ENCODE data around the gene MLLT1.

Gene MLLT1

DNA sequence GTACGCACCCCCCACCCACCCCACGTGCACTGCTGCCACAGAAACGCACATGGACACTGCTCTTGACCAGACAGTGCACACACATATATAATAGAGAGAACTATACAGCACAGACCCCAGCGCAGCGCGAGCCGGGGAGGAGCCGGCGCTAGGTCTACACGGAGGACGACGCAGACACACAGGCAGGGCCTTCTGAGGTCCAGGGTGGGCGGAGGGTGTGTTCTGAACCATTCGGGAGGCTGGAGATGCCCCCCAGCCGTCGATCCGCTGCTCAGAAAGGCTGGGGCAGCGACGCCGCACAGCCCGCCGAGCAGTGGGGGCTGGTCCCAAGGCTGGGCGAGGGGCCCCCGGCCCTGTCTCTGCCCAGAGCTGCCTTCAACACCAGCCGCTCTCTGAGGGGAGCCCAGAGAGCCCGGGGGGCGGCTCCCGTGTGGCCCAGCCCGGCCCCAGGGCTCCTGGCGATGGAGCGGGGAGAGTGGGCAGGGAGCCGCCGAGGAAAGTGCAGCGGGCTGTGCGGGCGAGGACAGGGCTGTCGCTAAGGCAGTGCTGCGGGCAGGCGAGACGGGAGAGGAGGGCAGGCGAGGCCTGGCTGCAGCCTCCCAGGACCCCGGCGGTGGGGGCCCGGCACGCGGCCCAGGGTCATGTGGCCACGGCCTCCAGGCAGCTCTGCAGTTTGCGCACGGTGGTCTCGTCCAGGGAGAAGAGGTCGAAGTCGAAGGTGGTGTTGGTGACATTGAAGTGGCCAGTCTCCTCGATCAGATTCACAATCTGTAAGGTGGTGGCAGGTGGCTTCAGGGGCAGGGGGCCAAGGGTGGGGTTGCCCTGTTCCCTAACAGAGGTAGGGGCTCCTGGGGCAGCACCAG lies 67.1 kb downstream of the MLLT1 start:
- H3K9me2 ChIP-seq (replicated peaks; ENCODE audit: control insufficient read depth, low read length): no peaks in the 10 kb centered on the region
- no peaks in the 10 kb centered on the region for H4K20me1 ChIP-seq (ENCODE audit: control insufficient read depth, insufficient read depth, low read depth, low read length)
- no peak overlapping the region for H3K4me3 ChIP-seq (ENCODE audit: low read length)
- H3K4me1 ChIP-seq (ENCODE audit: control insufficient read depth, low read length): no peaks in the 10 kb centered on the region
- no peaks in the 10 kb centered on the region for H3K79me2 ChIP-seq (ENCODE audit: control insufficient read depth, low read length)
- H3K9me3 ChIP-seq (ENCODE audit: control insufficient read depth, insufficient read depth, low read length): no peaks in the 10 kb centered on the region
- H3K27ac ChIP-seq (ENCODE audit: low read depth, low read length): no peak overlapping the region
- no peak overlapping the region for H3K4me2 ChIP-seq (ENCODE audit: low read length)
- TF ChIP-seq EZH2phosphoT487 (IDR thresholded peaks at IDR 0.05; ENCODE audit: borderline replicate concordance, low read length): no peak
- TF ChIP-seq, protein P1, sequence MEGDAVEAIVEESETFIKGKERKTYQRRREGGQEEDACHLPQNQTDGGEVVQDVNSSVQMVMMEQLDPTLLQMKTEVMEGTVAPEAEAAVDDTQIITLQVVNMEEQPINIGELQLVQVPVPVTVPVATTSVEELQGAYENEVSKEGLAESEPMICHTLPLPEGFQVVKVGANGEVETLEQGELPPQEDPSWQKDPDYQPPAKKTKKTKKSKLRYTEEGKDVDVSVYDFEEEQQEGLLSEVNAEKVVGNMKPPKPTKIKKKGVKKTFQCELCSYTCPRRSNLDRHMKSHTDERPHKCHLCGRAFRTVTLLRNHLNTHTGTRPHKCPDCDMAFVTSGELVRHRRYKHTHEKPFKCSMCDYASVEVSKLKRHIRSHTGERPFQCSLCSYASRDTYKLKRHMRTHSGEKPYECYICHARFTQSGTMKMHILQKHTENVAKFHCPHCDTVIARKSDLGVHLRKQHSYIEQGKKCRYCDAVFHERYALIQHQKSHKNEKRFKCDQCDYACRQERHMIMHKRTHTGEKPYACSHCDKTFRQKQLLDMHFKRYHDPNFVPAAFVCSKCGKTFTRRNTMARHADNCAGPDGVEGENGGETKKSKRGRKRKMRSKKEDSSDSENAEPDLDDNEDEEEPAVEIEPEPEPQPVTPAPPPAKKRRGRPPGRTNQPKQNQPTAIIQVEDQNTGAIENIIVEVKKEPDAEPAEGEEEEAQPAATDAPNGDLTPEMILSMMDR (IDR thresholded peaks at IDR 0.05; ENCODE audit: low read depth, low read length, poor library complexity, severe bottlenecking): no peak
- H3K36me3 ChIP-seq (ENCODE audit: control insufficient read depth, low read length): no peaks in the 10 kb centered on the region
- no peaks in the 10 kb centered on the region for H3F3A ChIP-seq (ENCODE audit: control insufficient read depth, insufficient read depth)
- H3K27me3 ChIP-seq (ENCODE audit: control insufficient read depth, low read length): no peaks in the 10 kb centered on the region

DNA sequence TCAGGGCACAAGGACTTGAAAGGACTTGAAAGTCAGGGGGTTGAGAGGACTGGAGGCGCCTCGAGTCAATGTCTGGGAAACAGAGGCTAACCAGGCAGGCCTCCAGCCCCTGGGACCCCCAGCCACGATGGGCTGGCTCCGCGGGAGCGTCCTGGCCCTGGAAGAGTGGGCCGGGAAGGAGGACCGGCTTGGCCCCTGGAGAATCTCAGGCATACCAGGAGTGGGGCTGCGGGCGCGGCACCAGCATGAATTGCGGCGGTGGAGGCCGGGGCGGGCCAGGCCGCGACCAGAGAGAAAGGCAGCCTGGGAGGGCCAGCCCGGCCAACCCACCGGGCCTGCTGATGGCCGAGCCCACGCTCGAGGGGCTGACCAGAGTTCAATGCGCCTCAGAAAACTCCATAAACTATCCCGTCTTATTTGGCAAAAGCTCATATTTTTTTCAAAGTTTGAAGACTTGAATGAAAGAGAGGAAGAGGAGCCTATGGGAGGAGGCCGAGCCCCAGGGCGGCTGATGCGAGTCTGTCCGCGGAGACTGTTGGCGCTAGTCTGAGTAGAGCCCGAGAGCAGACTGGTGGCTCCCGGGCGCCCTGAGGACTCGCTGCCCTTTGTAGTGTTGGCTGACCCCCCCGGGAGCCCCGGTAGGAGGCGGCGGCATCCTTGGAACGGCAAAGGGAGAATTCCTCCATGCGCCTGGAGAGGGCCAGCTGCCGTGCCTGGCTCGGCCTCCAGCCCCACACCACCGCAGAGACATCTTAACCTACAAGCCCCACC lies 68.0 kb downstream of the MLLT1 start:
- H3K4me1 ChIP-seq (ENCODE audit: control insufficient read depth, low read length): no peaks in the 10 kb centered on the region
- H3K36me3 ChIP-seq (ENCODE audit: control insufficient read depth, low read length): no peaks in the 10 kb centered on the region
- H3K9me3 ChIP-seq (ENCODE audit: control insufficient read depth, insufficient read depth, low read length): no peaks in the 10 kb centered on the region
- H3K79me2 ChIP-seq (ENCODE audit: control insufficient read depth, low read length): no peaks in the 10 kb centered on the region
- no peak overlapping the region for H3K4me2 ChIP-seq (ENCODE audit: low read length)
- no peak overlapping the region for H3K4me3 ChIP-seq (ENCODE audit: low read length)
- H3K27ac ChIP-seq (ENCODE audit: low read depth, low read length): no peak overlapping the region
- no peak for TF ChIP-seq EZH2phosphoT487 (IDR thresholded peaks at IDR 0.05; ENCODE audit: borderline replicate concordance, low read length)
- TF ChIP-seq, protein P1 (IDR thresholded peaks at IDR 0.05; ENCODE audit: low read depth, low read length, poor library complexity, severe bottlenecking): no peak
- no peaks in the 10 kb centered on the region for H3K9me2 ChIP-seq (replicated peaks; ENCODE audit: control insufficient read depth, low read length)
- H3K27me3 ChIP-seq (ENCODE audit: control insufficient read depth, low read length): no peaks in the 10 kb centered on the region
- H3F3A ChIP-seq (ENCODE audit: control insufficient read depth, insufficient read depth): no peaks in the 10 kb centered on the region
- no peaks in the 10 kb centered on the region for H4K20me1 ChIP-seq (ENCODE audit: control insufficient read depth, insufficient read depth, low read depth, low read length)

DNA sequence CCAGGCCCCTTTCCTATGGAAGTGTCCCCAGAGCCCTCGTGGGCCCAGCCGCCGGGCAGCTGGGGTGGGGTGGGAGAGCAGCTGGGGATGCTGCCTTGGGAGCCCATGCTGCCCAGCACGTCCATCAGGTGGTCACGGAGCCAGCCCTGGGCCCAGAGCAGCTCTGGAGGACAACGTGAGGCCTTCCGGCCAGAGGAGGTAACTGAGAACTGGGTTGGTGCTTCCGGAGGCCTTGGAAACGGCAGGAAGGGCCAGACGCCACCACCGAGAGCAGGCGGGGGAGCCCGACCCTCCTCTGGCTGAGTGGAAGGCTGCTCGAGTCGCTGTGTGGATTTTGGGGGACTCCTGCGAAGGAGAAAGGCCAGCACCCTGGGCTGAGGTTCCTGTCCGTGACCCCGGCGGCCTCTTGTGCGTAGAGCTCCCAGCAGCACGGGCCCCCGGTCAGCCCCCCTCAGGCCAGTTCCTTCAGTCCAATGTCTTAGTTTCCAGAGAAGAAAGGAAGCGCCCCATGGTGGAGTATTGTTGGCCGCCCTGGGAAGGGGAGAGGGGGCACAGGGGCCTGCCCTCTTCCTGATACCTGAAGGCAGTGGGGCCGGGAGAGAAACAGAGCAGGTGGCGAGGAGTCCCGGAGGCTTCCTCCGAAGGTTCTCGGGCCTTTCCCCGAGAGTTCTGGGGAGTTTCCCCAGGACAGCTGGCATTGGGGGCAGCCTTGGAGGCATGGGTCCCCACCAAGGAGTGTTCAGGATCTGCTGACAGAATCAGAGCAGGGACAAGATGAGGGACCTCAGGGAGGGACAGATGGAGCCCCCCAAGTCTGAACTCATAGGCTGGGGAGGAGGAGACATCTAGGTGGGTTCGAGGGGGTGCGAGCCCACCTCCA lies 68.8 kb downstream of the MLLT1 start:
- Histone ChIP-seq H3K27ac (ENCODE audit: low read depth, low read length) (no peak overlapping the region), H3K9me3 (ENCODE audit: control insufficient read depth, insufficient read depth, low read length) (no peaks in the 10 kb centered on the region), H3K79me2 (ENCODE audit: control insufficient read depth, low read length) (no peaks in the 10 kb centered on the region), H3K36me3 (ENCODE audit: control insufficient read depth, low read length) (no peaks in the 10 kb centered on the region), H4K20me1 (ENCODE audit: control insufficient read depth, insufficient read depth, low read depth, low read length) (no peaks in the 10 kb centered on the region), H3K27me3 (ENCODE audit: control insufficient read depth, low read length) (no peaks in the 10 kb centered on the region), H3F3A (ENCODE audit: control insufficient read depth, insufficient read depth) (no peaks in the 10 kb centered on the region), H3K4me1 (ENCODE audit: control insufficient read depth, low read length) (no peaks in the 10 kb centered on the region), H3K4me3 (ENCODE audit: low read length) (no peak overlapping the region), H3K9me2 (replicated peaks; ENCODE audit: control insufficient read depth, low read length) (no peaks in the 10 kb centered on the region), H3K4me2 (ENCODE audit: low read length) (no peak overlapping the region)
- TF ChIP-seq, protein P1 (IDR thresholded peaks at IDR 0.05; ENCODE audit: low read depth, low read length, poor library complexity, severe bottlenecking): no peak
- no peak for TF ChIP-seq EZH2phosphoT487 (IDR thresholded peaks at IDR 0.05; ENCODE audit: borderline replicate concordance, low read length)
